Neuronal stem cell (in vitro differentiated cells): ENCODE data around the gene COL9A2.

Experiments used
- DNase-seq: peaks from one replicate; pipeline ENCODE4 v3.0.0-alpha.2; 2013; ENCODE audit warnings: low spot score
- H2AFZ ChIP-seq: one replicate; pipeline ENCODE4 v1.6.1; 2013; ENCODE audit warnings: mild to moderate bottlenecking, low read length, inconsistent platforms
- H2AK5ac ChIP-seq: 2 replicates; pipeline ENCODE4 v1.6.1; 2013; ENCODE audit warnings: low read depth, mild to moderate bottlenecking, inconsistent platforms, low read length, moderate library complexity, mixed read lengths
- H2BK120ac ChIP-seq: 2 replicates; pipeline ENCODE4 v1.6.1; 2013; ENCODE audit warnings: low read depth, mild to moderate bottlenecking, inconsistent platforms, low read length, moderate library complexity, mixed read lengths
- H2BK12ac ChIP-seq: one replicate; pipeline ENCODE4 v1.6.1; 2013; ENCODE audit warnings: low read length, inconsistent platforms
- H2BK15ac ChIP-seq: 2 replicates; pipeline ENCODE4 v1.6.1; 2013; ENCODE audit warnings: mild to moderate bottlenecking, low read length, inconsistent platforms, mixed read lengths
- H2BK5ac ChIP-seq: one replicate; pipeline ENCODE4 v1.6.1; 2013; ENCODE audit warnings: inconsistent platforms, mild to moderate bottlenecking, low read length, moderate library complexity
- H3K14ac ChIP-seq: one replicate; pipeline ENCODE4 v1.6.1; 2013; ENCODE audit warnings: low read length, inconsistent platforms
- H3K18ac ChIP-seq: 2 replicates; pipeline ENCODE4 v1.6.1; 2013; ENCODE audit warnings: low read length, inconsistent platforms
- H3K23ac ChIP-seq: 2 replicates; pipeline ENCODE4 v1.6.1; 2013; ENCODE audit warnings: low read depth, mild to moderate bottlenecking, mixed read lengths, low read length, inconsistent platforms; ENCODE audit not compliant: poor library complexity
- H3K27ac ChIP-seq: replicated peaks from 3 replicates; pipeline ENCODE4 v1.5.1; 2013; ENCODE audit warnings: low read length, inconsistent platforms
- H3K27me3 ChIP-seq, 3 experiments: 2 replicates each; pipeline ENCODE4 v1.6.1; 2013; ENCODE audit warnings: low read length in 3 of 3, mild to moderate bottlenecking in 2 of 3, inconsistent platforms in 1 of 3, low read depth in 1 of 3, mixed read lengths in 1 of 3, moderate library complexity in 1 of 3; ENCODE audit not compliant: control insufficient read depth in 3 of 3, insufficient read depth in 3 of 3
- H3K36me3 ChIP-seq, 2 donors: replicated peaks in 1 of 2; 2 replicates each; pipeline ENCODE4 v1.6.1; 2013; ENCODE audit warnings: low read length in 2 of 2; ENCODE audit not compliant: control insufficient read depth in 2 of 2, insufficient read depth in 2 of 2
- H3K4ac ChIP-seq: 2 replicates; pipeline ENCODE4 v1.6.1; 2013; ENCODE audit warnings: inconsistent platforms, mild to moderate bottlenecking, low read length, moderate library complexity
- H3K4me1 ChIP-seq, 2 donors: 1 replicate in 1 of 2; 2 replicates in 1 of 2; pipeline ENCODE4 v1.6.1; 2013; ENCODE audit warnings: low read length in 2 of 2, low read depth in 1 of 2; ENCODE audit not compliant: control insufficient read depth in 2 of 2, insufficient read depth in 1 of 2
- H3K4me2 ChIP-seq: one replicate; pipeline ENCODE4 v1.6.1; 2013; ENCODE audit warnings: mild to moderate bottlenecking, low read length, inconsistent platforms; ENCODE audit not compliant: insufficient read depth, poor library complexity, severe bottlenecking
- H3K4me3 ChIP-seq, 2 donors: 2 replicates each; pipeline ENCODE4 v1.5.1; 2013; ENCODE audit warnings: low read length in 2 of 2, mild to moderate bottlenecking in 2 of 2, inconsistent platforms in 1 of 2, moderate library complexity in 1 of 2
- H3K79me1 ChIP-seq: one replicate; pipeline ENCODE4 v1.6.1; 2013; ENCODE audit warnings: low read depth, mild to moderate bottlenecking, inconsistent platforms, low read length, moderate library complexity
- H3K9ac ChIP-seq: one replicate; pipeline ENCODE4 v1.6.1; 2013; ENCODE audit warnings: mild to moderate bottlenecking, low read depth, low read length, inconsistent platforms; ENCODE audit not compliant: poor library complexity
- H3K9me3 ChIP-seq, 2 donors: replicated peaks in 1 of 2; 2 replicates each; pipeline versions ENCODE3 to v1.6.1; 2013; ENCODE audit warnings: low read length in 2 of 2, mild to moderate bottlenecking in 2 of 2, inconsistent platforms in 1 of 2, low read depth in 1 of 2, mixed read lengths in 1 of 2, moderate library complexity in 1 of 2; ENCODE audit not compliant: control insufficient read depth in 2 of 2, insufficient read depth in 1 of 2
- H4K8ac ChIP-seq: one replicate; pipeline ENCODE4 v1.6.1; 2013; ENCODE audit warnings: low read depth, mild to moderate bottlenecking, inconsistent platforms, low read length, moderate library complexity
- H4K91ac ChIP-seq: one replicate; pipeline ENCODE4 v1.6.1; 2013; ENCODE audit warnings: low read length, low read depth, mild to moderate bottlenecking, inconsistent platforms; ENCODE audit not compliant: poor library complexity
- whole genome bisulfite sequencing, 2 donors: extraction: QIAGEN DNeasy Blood & Tissue Kit; methylation state at CpG; one replicate each; pipeline ENCODE4 v1.1.7; 2013; ENCODE audit warnings: missing lambda C conversion rate in 2 of 2, mixed read lengths in 1 of 2; ENCODE audit not compliant: insufficient read length in 2 of 2, insufficient replicate concordance in 1 of 2; ENCODE audit errors: extremely low coverage in 2 of 2; 5-methylcytosine and 5-hydroxymethylcytosine counted together

The COL9A2 gene

DNA sequence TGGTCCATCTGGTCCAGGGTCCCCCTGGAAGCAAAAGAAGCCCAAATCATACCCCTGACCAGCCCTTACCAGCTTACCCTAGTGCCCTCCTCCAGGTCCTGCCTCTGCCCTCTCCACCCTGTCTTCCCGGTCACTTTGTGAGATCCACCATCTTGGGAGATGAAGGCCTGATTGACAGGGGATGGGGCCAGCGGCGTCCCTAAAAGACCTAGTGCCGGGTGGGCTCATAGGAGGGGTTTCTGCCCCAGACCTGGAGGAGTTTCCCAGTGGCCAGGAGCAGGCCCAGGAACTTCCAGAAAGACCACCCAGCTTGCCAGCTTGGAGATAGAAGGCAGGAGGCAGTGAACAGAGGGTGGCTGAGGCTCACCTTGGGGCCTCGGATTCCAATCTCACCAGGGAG, 5.4 kb downstream of the COL9A2 start:
- Histone ChIP-seq H3K9me3 (no peaks in the 10 kb centered on the region), H2BK15ac (peak overlapping the region; percentile 75), H3K4me1 (peaks cover 12 to 26% of the 10 kb centered on the region in 2 donors), H3K4me2 (no peak overlapping the region), H2BK5ac (no peak overlapping the region), H3K27me3 (peaks cover 9 to 13% (median 12%) of the 10 kb centered on the region in 3 experiments), H2AFZ (no peak overlapping the region), H3K18ac (no peak overlapping the region), H3K27ac (no peak overlapping the region), H3K4me3 (no peak overlapping the region), H2AK5ac (peak overlapping the region; percentile 81), H3K9ac (no peak overlapping the region), H2BK12ac (peak overlapping the region; percentile 63), H3K79me1 (peaks cover under 1% of the 10 kb centered on the region), H2BK120ac (no peak overlapping the region), H3K23ac (no peak overlapping the region), H3K4ac (no peak overlapping the region), H3K36me3 (no peaks in the 10 kb centered on the region), H4K91ac (no peak overlapping the region), H4K8ac (no peak overlapping the region), H3K14ac (no peak overlapping the region)
- no CpG with 5 or more reads among the region's 5 CpGs for WGBS, 2 donors
- no peak for DNase-seq

DNA sequence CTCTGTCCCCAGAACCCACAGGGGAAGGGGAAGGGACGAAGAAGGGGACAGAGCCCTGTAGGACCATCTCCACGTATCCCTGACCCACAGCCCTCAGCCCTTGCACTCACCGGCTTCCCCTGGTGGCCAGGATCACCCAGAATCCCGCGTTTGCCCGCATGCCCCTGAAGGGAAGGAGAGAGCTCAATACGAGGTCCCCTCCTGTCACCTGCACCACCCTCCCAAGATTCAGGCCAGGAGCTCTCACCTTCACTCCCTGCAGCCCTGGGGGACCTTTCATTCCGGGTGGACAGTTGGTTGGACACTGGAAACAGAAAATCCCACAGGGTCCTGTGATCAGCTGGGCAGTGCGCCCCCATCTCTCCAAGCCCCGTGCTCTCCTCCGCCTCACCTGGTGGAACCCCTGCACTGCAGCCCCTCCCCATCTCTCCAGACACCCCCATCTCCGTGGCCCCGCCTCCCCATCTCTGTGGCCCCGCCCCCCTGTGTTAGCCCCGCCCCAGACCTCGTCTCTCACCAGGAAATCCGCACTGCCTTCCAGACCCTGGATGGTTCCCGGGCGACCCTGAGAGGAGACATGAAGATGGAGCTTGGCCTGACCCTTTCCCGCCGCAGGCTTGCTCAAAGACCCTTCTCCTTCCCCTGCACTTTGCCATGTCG, 6.0 kb downstream of the COL9A2 start:
- Histone ChIP-seq H4K8ac (no peak overlapping the region), H4K91ac (no peak overlapping the region), H2BK120ac (no peak overlapping the region), H3K4ac (no peak overlapping the region), H3K27me3 (peaks cover 3 to 7% (median 6%) of the 10 kb centered on the region in 3 experiments), H3K4me2 (no peak overlapping the region), H2BK15ac (no peak overlapping the region), H2BK5ac (no peak overlapping the region), H2AK5ac (peak overlapping the region; percentile 83), H3K27ac (no peak overlapping the region), H3K9ac (no peak overlapping the region), H2BK12ac (no peak overlapping the region), H3K18ac (no peak overlapping the region), H3K4me1 (peaks cover 12 to 26% of the 10 kb centered on the region in 2 donors), H3K4me3 (no peak overlapping the region), H2AFZ (no peak overlapping the region), H3K79me1 (no peaks in the 10 kb centered on the region), H3K23ac (no peak overlapping the region), H3K14ac (no peak overlapping the region), H3K36me3 (no peaks in the 10 kb centered on the region), H3K9me3 (no peaks in the 10 kb centered on the region)
- DNase-seq: no peak
- no CpG with 5 or more reads among the region's 22 CpGs for WGBS, 2 donors

DNA sequence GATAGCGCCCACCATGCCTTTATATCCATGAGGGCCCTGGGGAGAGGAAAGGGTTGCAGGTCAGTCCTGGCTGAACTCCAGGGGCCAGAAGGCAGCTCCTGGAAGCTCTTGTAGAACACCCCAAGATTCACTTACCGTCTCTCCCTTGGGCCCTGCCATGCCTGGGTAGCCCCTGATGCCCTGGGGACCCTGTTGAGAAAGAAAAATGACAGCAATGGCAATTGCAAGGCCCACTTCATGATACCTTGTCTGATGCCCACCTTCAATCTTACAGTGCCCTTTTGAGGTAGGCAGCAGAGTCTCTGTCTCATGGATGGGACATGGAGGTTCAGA, 7.0 kb downstream of the COL9A2 start:
- no CpG with 5 or more reads among the region's 2 CpGs for WGBS, 2 donors
- H2BK15ac ChIP-seq: peak overlapping the region; percentile 63
- no peak overlapping the region for H3K14ac ChIP-seq
- no peaks in the 10 kb centered on the region for H3K27me3 ChIP-seq
- no peak overlapping the region for H3K4ac ChIP-seq
- peak overlapping the region; percentile 62 for H2BK5ac ChIP-seq
- H3K9ac ChIP-seq: no peak overlapping the region
- no peak overlapping the region for H2AFZ ChIP-seq
- H4K8ac ChIP-seq: no peak overlapping the region
- peak overlapping the region; percentile 71 for H3K18ac ChIP-seq
- no peak overlapping the region for H3K27ac ChIP-seq
- H3K79me1 ChIP-seq: no peaks in the 10 kb centered on the region
- peak overlapping the region; percentile 85 for H2BK12ac ChIP-seq
- no peaks in the 10 kb centered on the region for H3K9me3 ChIP-seq
- no peak overlapping the region for H4K91ac ChIP-seq
- no peaks in the 10 kb centered on the region for H3K36me3 ChIP-seq
- peak overlapping the region; percentile 83 for H2AK5ac ChIP-seq
- H3K23ac ChIP-seq: peak overlapping the region; percentile 7
- peaks cover 12 to 24% of the 10 kb centered on the region in 2 donors for H3K4me1 ChIP-seq
- H3K4me3 ChIP-seq: no peak overlapping the region
- H3K4me2 ChIP-seq: no peak overlapping the region
- H2BK120ac ChIP-seq: peak overlapping the region; percentile 36
- no peak for DNase-seq

DNA sequence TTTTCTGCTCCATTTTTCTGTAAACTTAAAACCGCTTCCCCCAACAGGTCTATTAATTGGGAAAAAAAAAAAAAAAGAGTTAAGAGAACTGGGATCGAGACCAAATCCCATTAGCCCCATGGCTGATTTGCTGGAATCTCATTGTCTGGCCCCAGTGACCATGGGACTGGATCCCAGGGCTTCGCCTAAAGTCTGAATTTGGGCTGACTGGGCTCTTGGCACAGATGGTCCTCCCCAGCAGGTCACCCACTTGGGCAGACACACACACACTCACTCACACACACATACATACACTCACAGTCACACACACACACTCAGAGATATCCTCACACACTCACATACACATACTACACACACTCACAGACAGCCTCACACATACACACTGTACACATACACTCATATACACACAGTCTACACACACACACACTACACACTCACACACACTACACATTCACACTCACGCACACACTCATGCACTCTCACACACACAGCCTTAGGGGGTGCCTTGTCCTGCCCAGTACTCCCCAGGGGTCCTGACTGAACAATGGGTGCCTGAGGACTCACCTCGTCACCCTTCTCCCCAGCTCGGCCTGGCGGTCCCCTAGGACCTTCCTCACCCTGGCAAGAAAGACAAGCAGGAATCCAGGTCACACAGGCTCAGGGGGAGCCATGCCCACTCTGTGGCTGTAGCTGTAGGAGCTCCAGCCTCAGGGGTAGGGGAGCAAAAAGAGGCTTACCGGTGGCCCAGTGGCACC, 7.5 kb downstream of the COL9A2 start:
- DNase-seq: peak; percentile 79
- Histone ChIP-seq H3K4ac (no peak overlapping the region), H3K4me3 (no peak overlapping the region)

More for the DNA sequence above, 7.5 kb downstream of the COL9A2 start:
- Histone ChIP-seq H3K14ac (no peak overlapping the region), H3K23ac (peak overlapping the region; percentile 7), H3K79me1 (no peaks in the 10 kb centered on the region), H3K27me3 (no peaks in the 10 kb centered on the region), H2AK5ac (peak overlapping the region; percentile 83), H2AFZ (no peak overlapping the region), H3K9me3 (no peaks in the 10 kb centered on the region), H4K8ac (no peak overlapping the region), H2BK15ac (peak overlapping the region; percentile 63), H3K9ac (no peak overlapping the region), H4K91ac (peak overlapping the region; percentile 73), H2BK120ac (peak overlapping the region; percentile 36), H3K18ac (peak overlapping the region; percentile 71), H3K4me1 (peaks cover 8 to 18% of the 10 kb centered on the region in 2 donors), H3K27ac (peak overlapping the region; percentile 51), H2BK5ac (peak overlapping the region; percentile 62), H2BK12ac (peak overlapping the region; percentile 85), H3K36me3 (no peaks in the 10 kb centered on the region), H3K4me2 (no peak overlapping the region)
- WGBS, 2 donors: 100% methylated on average over 1 of the region's 8 CpGs; no CpG with 5 or more reads in 1 of the 2 donors
